Liver (tissue), 9 donors: ENCODE measurements around the gene STATH. TPM values are rescaled to one million over a fixed set of nuclear protein-coding genes. Genes with fewer than 3 reads are reported as not detected.

Source experiments
- DNase-seq: peaks from one replicate; pipeline ENCODE4 v3.0.0-alpha.2; 2017; ENCODE audit warnings: low spot score
- H3K27ac ChIP-seq, 2 donors: one replicate each; pipeline ENCODE4 v1.7.0; 2013; ENCODE audit warnings: inconsistent platforms in 2 of 2, low read length in 2 of 2, control low read depth in 1 of 2, low read depth in 1 of 2, mild to moderate bottlenecking in 1 of 2
- H3K27me3 ChIP-seq, 4 donors: one replicate each; pipeline versions ENCODE4 v1.6.1 to v1.7.0; 2013; ENCODE audit warnings: low read length in 3 of 4, inconsistent platforms in 1 of 4, mild to moderate bottlenecking in 1 of 4, moderate library complexity in 1 of 4; ENCODE audit not compliant: control insufficient read depth in 4 of 4, insufficient read depth in 4 of 4
- H3K36me3 ChIP-seq, 4 donors: one replicate each; pipeline versions ENCODE4 v1.6.1 to v1.7.0; 2013; ENCODE audit warnings: low read length in 3 of 4, mild to moderate bottlenecking in 3 of 4, low read depth in 1 of 4, moderate library complexity in 1 of 4; ENCODE audit not compliant: control insufficient read depth in 4 of 4, insufficient read depth in 3 of 4
- H3K4me1 ChIP-seq, 4 donors: one replicate each; pipeline versions ENCODE4 v1.6.1 to v1.7.0; 2013; ENCODE audit warnings: low read length in 3 of 4, mild to moderate bottlenecking in 3 of 4, moderate library complexity in 1 of 4; ENCODE audit not compliant: control insufficient read depth in 4 of 4, insufficient read depth in 4 of 4
- H3K4me3 ChIP-seq, 3 donors: one replicate each; pipeline versions ENCODE4 v1.6.1 to v1.7.0; 2013; ENCODE audit warnings: low read length in 3 of 3, control low read depth in 1 of 3, low read depth in 1 of 3, mild to moderate bottlenecking in 1 of 3
- H3K9ac ChIP-seq, 2 donors: one replicate each; pipeline ENCODE4 v1.7.0; 2013; ENCODE audit warnings: low read length in 2 of 2, mild to moderate bottlenecking in 2 of 2, moderate library complexity in 2 of 2, control low read depth in 1 of 2, low read depth in 1 of 2
- H3K9me3 ChIP-seq, 4 donors: one replicate each; pipeline versions ENCODE4 v1.6.1 to v1.7.0; 2013; ENCODE audit warnings: low read length in 3 of 4; ENCODE audit not compliant: control insufficient read depth in 4 of 4
- ATF3 ChIP-seq: IDR thresholded peaks from 2 replicates; pipeline ENCODE4 v1.6.1; 2016; ENCODE audit warnings: antibody characterized with exemption
- CTCF ChIP-seq: fragments of 150-350 bp; IDR thresholded peaks from 2 replicates; pipeline ENCODE4 v1.5.1; 2017; ENCODE audit warnings: improper control_type of control experiment, low read depth, low read length; ENCODE audit not compliant: missing input control
- GABPA ChIP-seq, 2 donors: IDR thresholded peaks in 1 of 2; conservative IDR thresholded peaks in 1 of 2; 2 replicates each; pipeline ENCODE4 v1.6.1; 2016; ENCODE audit warnings: antibody characterized with exemption in 2 of 2, mild to moderate bottlenecking in 1 of 2, moderate library complexity in 1 of 2
- HNF4A ChIP-seq, 2 donors: conservative IDR thresholded peaks; 2 replicates each; pipeline ENCODE4 v1.6.1; 2016; ENCODE audit warnings: antibody characterized with exemption in 2 of 2, mild to moderate bottlenecking in 2 of 2
- JUND ChIP-seq, 2 donors: IDR thresholded peaks; 2 replicates each; pipeline ENCODE4 v1.6.1; 2016; ENCODE audit warnings: antibody characterized with exemption in 2 of 2
- NR2F2 ChIP-seq: IDR thresholded peaks from 2 replicates; pipeline ENCODE4 v1.6.1; 2016; ENCODE audit warnings: antibody characterized with exemption
- REST ChIP-seq: IDR thresholded peaks from 2 replicates; pipeline ENCODE4 v1.6.1; 2016; ENCODE audit warnings: antibody characterized with exemption, mild to moderate bottlenecking
- RXRA ChIP-seq, 2 donors: IDR thresholded peaks; 2 replicates each; pipeline ENCODE4 v1.6.1; 2017 to 2018; ENCODE audit warnings: antibody characterized with exemption in 2 of 2, mild to moderate bottlenecking in 1 of 2
- SP1 ChIP-seq: IDR thresholded peaks from 2 replicates; pipeline ENCODE4 v1.6.1; 2018; ENCODE audit warnings: antibody characterized with exemption, mild to moderate bottlenecking
- TAF1 ChIP-seq: conservative IDR thresholded peaks from 2 replicates; pipeline ENCODE4 v1.6.1; 2016; ENCODE audit warnings: antibody characterized with exemption, mild to moderate bottlenecking
- YY1 ChIP-seq: IDR thresholded peaks from 2 replicates; pipeline ENCODE4 v1.6.1; 2016; ENCODE audit warnings: antibody characterized with exemption, mild to moderate bottlenecking
- ZBTB33 ChIP-seq: IDR thresholded peaks from 2 replicates; pipeline ENCODE4 v1.6.1; 2016; ENCODE audit warnings: antibody characterized with exemption
- WGBS: extraction: QIAGEN DNeasy Blood & Tissue Kit; methylation state at CpG from one replicate; pipeline ENCODE4 v1.1.7; 2013; 5-methylcytosine and 5-hydroxymethylcytosine counted together
- polyA plus RNA-seq, 2 donors: library from polyadenylated mRNA; stranded (reverse) in 1 of 2; unstranded in 1 of 2; fragments of 200-250 nt in 1 of 2; fragments of >200 nt in 1 of 2; fragmentation: Nextera tagmentation in 1 of 2; extraction: Ambion mirVana in 1 of 2; gene quantifications; one replicate each; pipeline versions ENCODE4 v1.2.1 to v1.2.3, GENCODE V29; 2013 to 2015
- total RNA-seq, 2 donors: library from RNA; depleted of rRNA; stranded (reverse); fragments of >200 nt; gene quantifications; one replicate each; pipeline ENCODE4 v1.2.3, GENCODE V29; 2014
- donor health status: healthy.
- donor health status: healthy.
- donor health status: healthy.
- donor health status: healthy.
- donor health status: healthy.

STATH gene
- total and polyA plus RNA-seq, 4 donors, result not detected

- no peak for DNase-seq
- Histone ChIP-seq H3K27me3 (no peaks in the 10 kb centered on the region), H3K9me3 (no peaks in the 10 kb centered on the region), H3K36me3 (no peaks in the 10 kb centered on the region), H3K27ac (no peak overlapping the region), H3K4me1 (no peaks in the 10 kb centered on the region), H3K4me3 (no peak overlapping the region), H3K9ac (no peak overlapping the region)
- WGBS, result 85% methylated on average over 4 of the region's 4 CpGs
- TF ChIP-seq ATF3 (no peak), ZBTB33 (no peak), YY1 (no peak), GABPA (IDR thresholded peaks at IDR 0.05 in 1 of 2, conservative IDR thresholded peaks at IDR 0.05 in 1 of 2) (no peak), HNF4A (conservative IDR thresholded peaks at IDR 0.05) (no peak), TAF1 (no peak), REST (no peak), SP1 (no peak), JUND (IDR thresholded peaks at IDR 0.05) (no peak), NR2F2 (no peak), CTCF (no peak)
Observed at GRCh38 chr4:69991016-69991415, 4.8 kb upstream of the STATH start.

GRCh38 chr4:69994782-69995181, 984 bp upstream of the STATH start:
- no peaks in the 10 kb centered on the region for H3K27me3 ChIP-seq
- no peaks in the 10 kb centered on the region for H3K9me3 ChIP-seq
- no peak overlapping the region for H3K9ac ChIP-seq
- no peaks in the 10 kb centered on the region for H3K36me3 ChIP-seq
- no peak overlapping the region for H3K27ac ChIP-seq
- no peaks in the 10 kb centered on the region for H3K4me1 ChIP-seq
- TF ChIP-seq CTCF, result no peak
- no peak for TF ChIP-seq NR2F2
- no peak for TF ChIP-seq ZBTB33
- TF ChIP-seq RXRA (IDR thresholded peaks at IDR 0.05), result no peak
- H3K4me3 ChIP-seq, result no peak overlapping the region
- DNase-seq, result no peak
- 81% methylated on average over 5 of the region's 5 CpGs for WGBS
